ENCODE results near the gene H1-8. TPM values are rescaled to one million over a fixed set of nuclear protein-coding genes. Genes with fewer than 3 reads are reported as not detected.
A peak's percentile ranks its signal among the peaks of the same experiment; 100 is the strongest.

H1-8 gene
- total and polyA plus RNA-seq, 7 donors = not detected

- H3K9me3 ChIP-seq = no peaks in the 10 kb centered on the region
- DNase-seq = peak; percentile 84
- H3K4me1 ChIP-seq = peaks cover 0 to 17% (median 15%) of the 10 kb centered on the region in 4 donors
- intact Hi-C loops (cut with DNase I) = no loop called here
- peaks cover 0 to 43% (median 6%) of the 10 kb centered on the region in 4 donors for H3K36me3 ChIP-seq
- 34 to 47% methylated on average over 18 of the region's 18 CpGs for WGBS, 2 donors
- TF ChIP-seq POLR2AphosphoS5 (IDR thresholded peaks at IDR 0.05) (peak in 1 of 4 donors; percentile 38), POLR2A (IDR thresholded peaks at IDR 0.05) (no peak), EP300 (IDR thresholded peaks at IDR 0.05) (peak in 1 of 4 donors; percentile 47)
- peak overlapping the region; percentile 46 to 65 (median 52) for H3K27ac ChIP-seq
- no peak overlapping the region for H3K4me3 ChIP-seq
- H3K27me3 ChIP-seq = no peaks in the 10 kb centered on the region
These were observed 33.8 kb downstream of the H1-8 start for GRCh38 chr3:129576514-129577352.

GRCh38 chr3:129577366-129577765 lies 34.4 kb downstream of the H1-8 start:
- Histone ChIP-seq H3K27me3 (no peaks in the 10 kb centered on the region), H3K27ac (peak overlapping the region; percentile 46 to 65 (median 52)), H3K36me3 (peaks cover 0 to 49% (median 6%) of the 10 kb centered on the region in 4 donors), H3K4me3 (no peak overlapping the region), H3K9me3 (no peaks in the 10 kb centered on the region), H3K4me1 (peaks cover 0 to 17% (median 15%) of the 10 kb centered on the region in 4 donors)
- no peak for DNase-seq
- 44% methylated on average over 17 of the region's 17 CpGs for WGBS, 2 donors
- intact Hi-C loops (cut with DNase I) = no loop called here
- TF ChIP-seq CTCF (IDR thresholded peaks at IDR 0.05) = no peak

GRCh38 chr3:129577925-129578786 lies 35.2 kb downstream of the H1-8 start:
- Histone ChIP-seq H3K36me3 (peaks cover 0 to 50% (median 3%) of the 10 kb centered on the region in 4 donors), H3K4me1 (peaks cover 0 to 17% (median 15%) of the 10 kb centered on the region in 4 donors), H3K4me3 (no peak overlapping the region), H3K9me3 (no peaks in the 10 kb centered on the region), H3K27me3 (no peaks in the 10 kb centered on the region), H3K27ac (peak overlapping the region; percentile 42 to 65 (median 48))
- DNase-seq = no peak
- peak in 1 of 4 donors; percentile 6 for TF ChIP-seq POLR2AphosphoS5 (IDR thresholded peaks at IDR 0.05)
- TF ChIP-seq CTCF (IDR thresholded peaks at IDR 0.05) = no peak
- intact Hi-C loops (cut with DNase I) = no loop called here
- WGBS, 2 donors = 53 to 61% methylated on average over 21 of the region's 21 CpGs

GRCh38 chr3:129579991-129580390 lies 37.0 kb downstream of the H1-8 start:
- H3K27ac ChIP-seq = no peak overlapping the region
- intact Hi-C loops (cut with DNase I) = no loop called here
- no peak for DNase-seq
- H3K27me3 ChIP-seq = no peaks in the 10 kb centered on the region
- H3K9me3 ChIP-seq = no peaks in the 10 kb centered on the region
- peaks cover 0 to 32% (median 1%) of the 10 kb centered on the region in 4 donors for H3K36me3 ChIP-seq
- no peak for TF ChIP-seq POLR2AphosphoS5 (IDR thresholded peaks at IDR 0.05)
- no peak for TF ChIP-seq EP300 (IDR thresholded peaks at IDR 0.05)
- no peak for TF ChIP-seq POLR2A (IDR thresholded peaks at IDR 0.05)
- no peak for TF ChIP-seq CTCF (IDR thresholded peaks at IDR 0.05)
- 91 to 93% methylated on average over 10 of the region's 10 CpGs for WGBS, 2 donors
- peaks cover 0 to 17% (median 15%) of the 10 kb centered on the region in 4 donors for H3K4me1 ChIP-seq
- no peak overlapping the region for H3K4me3 ChIP-seq

GRCh38 chr3:129581623-129582022 lies 38.6 kb downstream of the H1-8 start:
- 90 to 92% methylated on average over 8 of the region's 8 CpGs for WGBS, 2 donors
- TF ChIP-seq EP300 (IDR thresholded peaks at IDR 0.05) (no peak), POLR2AphosphoS5 (IDR thresholded peaks at IDR 0.05) (no peak), CTCF (IDR thresholded peaks at IDR 0.05) (no peak)
- Histone ChIP-seq H3K27ac (no peak overlapping the region), H3K4me3 (no peak overlapping the region), H3K4me1 (peaks cover 0 to 19% (median 16%) of the 10 kb centered on the region in 4 donors), H3K36me3 (peaks cover 0 to 38% (median 1%) of the 10 kb centered on the region in 4 donors), H3K9me3 (no peaks in the 10 kb centered on the region), H3K27me3 (no peaks in the 10 kb centered on the region)
- no peak for DNase-seq
- intact Hi-C loops (cut with DNase I) = no loop called here
